ENCODE measurements around the gene RDH13. TPM values are rescaled to one million over a fixed set of nuclear protein-coding genes. Genes with fewer than 3 reads are reported as not detected.
A peak's percentile ranks its signal among the peaks of the same experiment; 100 is the strongest.
"Not testable (repeated sequence)": the region's sequence is repeated elsewhere in the genome, so short reads cannot be mapped to it uniquely, and the experiment has no call there.

Gene RDH13
- total RNA-seq, 2 donors from 2014 or later, result 11.5 to 13.8 TPM

DNA sequence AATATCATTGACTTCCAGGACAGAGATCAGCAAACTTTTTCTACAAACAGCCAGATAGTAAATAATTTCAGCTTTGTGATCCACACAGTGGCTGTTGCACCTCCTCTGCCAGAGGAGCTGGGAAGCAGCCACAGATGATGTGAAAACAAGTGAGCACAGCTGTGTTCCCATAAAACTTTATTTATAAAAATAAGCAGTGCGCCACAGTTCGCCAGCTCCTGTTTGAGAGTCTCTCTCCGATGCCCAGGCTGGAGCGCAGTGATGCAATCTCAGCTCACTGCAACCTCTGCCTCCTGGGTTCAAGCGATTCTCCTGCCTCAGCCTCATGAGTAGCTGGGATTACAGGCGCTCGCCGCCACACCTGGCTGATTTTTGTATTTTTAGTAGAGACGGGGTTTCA, 2.6 kb upstream of the RDH13 start:
- H3K27ac Mint-ChIP-seq; H3K36me3 Mint-ChIP-seq (ENCODE audit: insufficient read depth in 2 of 2); H3K9me3 Mint-ChIP-seq; H3K4me3 Mint-ChIP-seq; ATAC-seq (replicated peaks in 1 of 2); DNase-seq: not testable (repeated sequence)
- H3K4me1 Mint-ChIP-seq (ENCODE audit: low read depth), result peaks cover 25% of the 10 kb centered on the region
- H3K27me3 Mint-ChIP-seq (ENCODE audit: low read depth), result peaks cover 44% of the 10 kb centered on the region

DNA sequence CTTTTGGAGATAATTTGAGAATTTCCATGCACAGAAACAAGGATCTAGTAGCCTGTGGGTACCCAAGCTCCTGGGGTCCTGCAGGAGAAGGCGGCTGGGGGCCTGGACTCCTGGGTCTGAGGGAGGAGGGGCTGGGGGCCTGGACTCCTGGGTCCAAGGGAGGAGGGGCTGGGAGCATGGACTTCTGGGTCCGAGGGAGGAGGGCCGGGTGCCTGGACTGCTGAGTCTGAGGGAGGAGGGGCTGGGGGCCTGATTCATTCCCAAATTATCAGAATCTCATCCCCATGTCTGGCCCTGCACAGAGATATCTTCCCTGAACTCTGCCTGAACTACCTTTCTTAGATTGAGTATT, 520 bp upstream of the RDH13 start:
- ATAC-seq (replicated peaks in 1 of 2) (no peak), DNase-seq (no peak)
- Mint-ChIP-seq H3K27ac (no peak overlapping the region), H3K4me1 (ENCODE audit: low read depth) (peaks cover 17% of the 10 kb centered on the region), H3K4me3 (peak overlapping the region; percentile 86 to 90), H3K36me3 (ENCODE audit: insufficient read depth in 2 of 2) (peaks cover 0 to 3% of the 10 kb centered on the region in 2 donors), H3K9me3 (no peaks in the 10 kb centered on the region), H3K27me3 (ENCODE audit: low read depth) (peaks cover 27% of the 10 kb centered on the region)

DNA sequence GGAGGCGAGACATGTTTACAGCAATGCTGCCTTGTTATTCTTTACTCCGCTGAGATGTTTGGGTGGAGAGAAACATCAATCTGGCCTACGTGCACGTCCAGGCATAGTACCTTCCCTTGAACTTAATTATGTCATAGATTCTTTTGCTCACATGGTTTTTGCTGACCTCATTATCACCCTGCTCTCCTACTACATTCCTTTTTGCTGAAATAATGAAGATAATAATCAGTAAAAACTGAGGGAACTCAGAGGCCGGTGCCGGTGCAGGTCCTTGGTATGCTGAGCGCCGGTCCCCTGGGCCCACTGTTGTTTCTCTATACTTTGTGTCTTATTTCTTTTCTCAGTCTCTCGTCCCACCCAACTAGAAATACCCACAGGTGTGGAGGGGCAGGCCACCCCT, 2.7 kb downstream of the RDH13 start:
- peaks cover 0 to 11% of the 10 kb centered on the region in 2 donors for H3K36me3 Mint-ChIP-seq (ENCODE audit: insufficient read depth in 2 of 2)
- not testable (repeated sequence) for DNase-seq; H3K27me3 Mint-ChIP-seq (ENCODE audit: low read depth); H3K4me3 Mint-ChIP-seq; ATAC-seq (replicated peaks in 1 of 2); H3K9me3 Mint-ChIP-seq; H3K27ac Mint-ChIP-seq
- H3K4me1 Mint-ChIP-seq (ENCODE audit: low read depth), result peaks cover 17% of the 10 kb centered on the region

DNA sequence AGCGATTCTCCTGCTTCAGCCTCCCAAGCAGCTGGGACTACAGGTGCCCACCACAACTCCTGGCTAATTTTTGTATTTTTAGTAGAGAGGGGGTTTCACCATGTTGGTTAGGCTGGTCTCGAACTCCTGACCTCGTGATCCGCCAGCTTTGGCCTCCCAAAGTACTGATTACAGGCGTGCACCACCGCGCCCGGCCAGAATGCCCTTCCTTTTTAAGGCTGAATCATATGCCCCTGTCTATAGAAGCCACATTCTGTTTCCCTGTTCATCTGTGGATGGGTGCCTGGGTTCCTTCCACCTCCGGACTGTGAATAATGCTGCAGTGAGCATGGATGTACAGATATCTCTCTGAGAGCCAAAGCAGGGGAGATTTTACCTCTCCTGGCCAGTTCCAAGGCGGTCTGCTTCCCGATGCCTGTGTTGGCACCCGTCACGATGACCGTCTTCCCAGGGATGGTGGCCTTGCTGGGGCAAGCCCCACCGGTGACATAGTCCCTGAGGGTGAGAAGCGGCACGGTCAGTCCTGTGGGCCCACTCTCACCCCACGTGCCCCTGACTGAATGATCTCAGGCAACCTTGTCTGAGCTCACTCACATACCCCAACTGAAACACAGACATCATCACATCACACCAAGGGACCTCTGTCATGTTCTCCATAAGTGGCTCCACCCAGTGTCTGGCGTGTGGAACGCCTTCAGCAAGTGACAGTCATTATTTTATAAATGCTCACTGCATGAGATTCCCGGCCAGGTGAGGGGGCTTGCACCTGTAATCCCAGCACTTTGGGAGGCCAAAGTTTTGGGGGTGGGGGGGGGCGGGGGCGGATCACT, 4.0 kb downstream of the RDH13 start:
- Mint-ChIP-seq H3K4me3 (no peak overlapping the region), H3K4me1 (ENCODE audit: low read depth) (peaks cover 17% of the 10 kb centered on the region), H3K27me3 (ENCODE audit: low read depth) (no peaks in the 10 kb centered on the region), H3K9me3 (no peaks in the 10 kb centered on the region), H3K27ac (no peak overlapping the region), H3K36me3 (ENCODE audit: insufficient read depth in 2 of 2) (peaks cover under 1 to 14% of the 10 kb centered on the region in 2 donors)
- DNase-seq, result no peak
- no peak for ATAC-seq (replicated peaks in 1 of 2)

DNA sequence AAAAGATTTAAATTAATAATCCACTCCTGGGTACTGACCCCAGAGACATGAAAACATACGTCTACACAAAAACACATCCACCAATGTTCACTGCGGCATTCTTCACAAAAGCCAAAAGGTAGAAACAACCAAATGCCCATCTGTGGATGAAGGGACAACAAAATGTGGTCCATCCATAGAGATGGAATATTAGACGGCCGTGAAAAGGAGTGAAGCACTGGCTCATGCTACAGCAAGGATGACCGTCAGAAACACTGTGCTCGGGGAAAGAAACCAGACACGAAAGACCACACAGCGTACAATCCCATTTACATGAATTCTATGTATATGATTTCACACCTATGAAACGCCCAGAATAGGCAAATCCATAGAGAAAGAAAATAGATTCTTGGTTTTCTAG, 6.1 kb downstream of the RDH13 start:
- peaks cover 10% of the 10 kb centered on the region for H3K4me1 Mint-ChIP-seq (ENCODE audit: low read depth)
- no peaks in the 10 kb centered on the region for H3K9me3 Mint-ChIP-seq
- H3K36me3 Mint-ChIP-seq (ENCODE audit: insufficient read depth in 2 of 2), result peaks cover 3 to 19% of the 10 kb centered on the region in 2 donors
- no peaks in the 10 kb centered on the region for H3K27me3 Mint-ChIP-seq (ENCODE audit: low read depth)
- H3K27ac Mint-ChIP-seq, result no peak overlapping the region
- DNase-seq, result no peak
- H3K4me3 Mint-ChIP-seq, result no peak overlapping the region
- ATAC-seq (replicated peaks in 1 of 2), result no peak

DNA sequence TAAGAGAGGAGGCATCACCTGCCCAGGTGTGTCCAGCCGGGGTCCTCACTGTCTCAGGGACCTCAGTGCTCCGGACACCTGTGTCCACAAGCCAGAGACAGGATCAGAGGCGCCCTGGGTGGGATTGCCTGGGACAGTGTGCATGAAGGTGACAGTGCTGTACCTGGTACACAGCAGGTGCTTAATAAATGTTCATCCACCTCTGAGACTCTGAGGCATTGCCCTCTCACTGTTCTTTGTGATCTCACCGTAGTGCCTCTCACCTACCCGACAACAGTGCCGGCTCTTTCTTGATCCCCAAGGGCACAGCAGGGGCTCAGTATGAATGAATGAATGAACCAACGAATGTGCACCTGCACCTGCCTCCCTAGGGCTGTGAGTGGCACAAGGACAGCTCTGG, 9.2 kb downstream of the RDH13 start:
- no peak overlapping the region for H3K27ac Mint-ChIP-seq
- H3K27me3 Mint-ChIP-seq (ENCODE audit: low read depth), result no peaks in the 10 kb centered on the region
- DNase-seq (no peak), ATAC-seq (replicated peaks in 1 of 2) (no peak)
- H3K4me3 Mint-ChIP-seq, result no peak overlapping the region
- no peaks in the 10 kb centered on the region for H3K9me3 Mint-ChIP-seq
- no peaks in the 10 kb centered on the region for H3K4me1 Mint-ChIP-seq (ENCODE audit: low read depth)
- peaks cover 3 to 19% of the 10 kb centered on the region in 2 donors for H3K36me3 Mint-ChIP-seq (ENCODE audit: insufficient read depth in 2 of 2)

DNA sequence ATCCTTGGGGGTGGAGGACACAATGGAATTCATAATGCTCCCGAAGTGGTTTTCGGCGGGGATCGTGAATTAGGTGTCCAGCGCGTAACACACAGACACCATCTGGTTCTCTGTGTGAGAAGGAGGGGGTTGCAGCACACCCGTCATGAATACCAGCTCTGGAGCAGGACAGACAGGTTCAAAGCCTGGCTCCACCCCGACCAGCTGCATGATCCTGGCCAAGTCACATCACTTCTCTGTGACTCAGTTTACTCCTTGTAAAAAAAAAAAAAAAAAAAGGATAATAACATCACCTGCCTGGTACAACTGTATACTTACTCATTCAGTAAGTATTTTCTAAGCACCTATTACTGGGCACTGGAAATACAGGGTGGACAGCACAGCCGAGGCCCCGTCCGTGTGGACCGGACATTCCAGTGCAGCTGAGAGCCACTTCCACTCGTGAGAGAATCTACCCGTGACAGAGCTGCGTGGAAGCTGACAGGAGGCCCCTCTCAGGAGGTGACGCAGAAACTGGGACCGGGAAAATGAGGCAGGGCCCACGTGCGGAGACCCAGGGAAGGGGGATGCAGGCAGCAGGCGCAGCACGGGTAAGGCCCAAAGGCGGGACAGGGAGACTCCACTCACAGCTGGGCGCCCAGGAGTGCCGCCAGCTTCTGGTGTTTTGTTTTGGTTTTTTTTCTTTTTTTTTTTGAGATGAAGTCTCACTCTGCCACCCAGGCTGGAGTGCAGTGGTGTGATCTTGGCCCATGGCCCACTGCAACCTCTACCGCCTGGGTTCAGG, 12.0 kb downstream of the RDH13 start:
- no peak for DNase-seq
- Mint-ChIP-seq H3K9me3 (no peaks in the 10 kb centered on the region), H3K36me3 (ENCODE audit: insufficient read depth in 2 of 2) (peaks cover 3 to 9% of the 10 kb centered on the region in 2 donors), H3K27ac (no peak overlapping the region), H3K27me3 (ENCODE audit: low read depth) (no peaks in the 10 kb centered on the region), H3K4me1 (ENCODE audit: low read depth) (no peaks in the 10 kb centered on the region), H3K4me3 (no peak overlapping the region)
- no peak for ATAC-seq (replicated peaks in 1 of 2)

DNA sequence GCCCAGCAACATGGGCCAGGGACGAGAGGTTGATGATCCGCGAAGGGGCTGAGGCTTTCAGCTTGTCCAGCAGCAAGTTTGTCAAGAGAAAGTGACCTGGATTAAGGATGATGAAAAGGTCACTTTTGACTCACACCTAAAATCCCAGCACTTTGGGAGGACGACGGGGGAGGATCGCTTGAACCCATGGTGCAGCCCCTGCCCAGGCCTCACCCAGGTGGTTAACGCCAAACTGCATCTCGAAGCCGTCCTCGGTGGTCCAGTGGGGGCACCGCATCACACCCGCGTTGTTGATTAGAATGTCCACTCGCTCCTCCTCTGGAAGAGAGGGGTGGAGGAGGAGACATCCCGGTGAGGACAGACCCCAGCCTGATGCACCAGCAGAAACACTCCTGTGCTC, 14.5 kb downstream of the RDH13 start:
- no peak for ATAC-seq (replicated peaks in 1 of 2)
- peaks cover 0 to 5% of the 10 kb centered on the region in 2 donors for H3K36me3 Mint-ChIP-seq (ENCODE audit: insufficient read depth in 2 of 2)
- H3K27ac Mint-ChIP-seq, result no peak overlapping the region

DNA sequence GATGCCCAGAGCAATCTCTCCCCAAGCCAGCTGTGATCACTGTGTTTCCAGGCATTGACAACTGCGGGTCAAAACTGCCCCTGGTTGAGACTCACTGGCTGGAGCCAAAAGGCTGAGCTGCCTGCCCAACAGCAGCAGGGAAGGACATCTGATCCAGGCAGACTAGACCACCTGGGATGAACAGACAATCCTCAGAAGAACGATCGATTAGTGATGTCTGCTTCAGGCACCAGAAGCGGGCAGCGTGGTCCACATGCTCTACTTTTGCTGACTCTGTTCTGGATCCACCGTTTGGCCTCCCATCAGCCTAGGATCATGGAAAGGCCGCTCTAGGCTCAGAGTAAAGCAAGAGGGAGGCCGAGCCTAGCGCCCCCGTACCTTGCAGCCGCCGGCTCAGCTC, 15.0 kb downstream of the RDH13 start:
- H3K4me3 Mint-ChIP-seq, result no peak overlapping the region
- ATAC-seq (replicated peaks in 1 of 2) (no peak), DNase-seq (no peak)
- H3K36me3 Mint-ChIP-seq (ENCODE audit: insufficient read depth in 2 of 2), result peaks cover 0 to under 1% of the 10 kb centered on the region in 2 donors
- H3K27ac Mint-ChIP-seq, result no peak overlapping the region
- H3K9me3 Mint-ChIP-seq, result no peaks in the 10 kb centered on the region
- H3K4me1 Mint-ChIP-seq (ENCODE audit: low read depth), result no peaks in the 10 kb centered on the region
- no peaks in the 10 kb centered on the region for H3K27me3 Mint-ChIP-seq (ENCODE audit: low read depth)

More for the DNA sequence above, 14.5 kb downstream of the RDH13 start:
- H3K4me1 Mint-ChIP-seq (ENCODE audit: low read depth), result no peaks in the 10 kb centered on the region
- no peak for DNase-seq
- no peaks in the 10 kb centered on the region for H3K9me3 Mint-ChIP-seq
- no peak overlapping the region for H3K4me3 Mint-ChIP-seq
- no peaks in the 10 kb centered on the region for H3K27me3 Mint-ChIP-seq (ENCODE audit: low read depth)

DNA sequence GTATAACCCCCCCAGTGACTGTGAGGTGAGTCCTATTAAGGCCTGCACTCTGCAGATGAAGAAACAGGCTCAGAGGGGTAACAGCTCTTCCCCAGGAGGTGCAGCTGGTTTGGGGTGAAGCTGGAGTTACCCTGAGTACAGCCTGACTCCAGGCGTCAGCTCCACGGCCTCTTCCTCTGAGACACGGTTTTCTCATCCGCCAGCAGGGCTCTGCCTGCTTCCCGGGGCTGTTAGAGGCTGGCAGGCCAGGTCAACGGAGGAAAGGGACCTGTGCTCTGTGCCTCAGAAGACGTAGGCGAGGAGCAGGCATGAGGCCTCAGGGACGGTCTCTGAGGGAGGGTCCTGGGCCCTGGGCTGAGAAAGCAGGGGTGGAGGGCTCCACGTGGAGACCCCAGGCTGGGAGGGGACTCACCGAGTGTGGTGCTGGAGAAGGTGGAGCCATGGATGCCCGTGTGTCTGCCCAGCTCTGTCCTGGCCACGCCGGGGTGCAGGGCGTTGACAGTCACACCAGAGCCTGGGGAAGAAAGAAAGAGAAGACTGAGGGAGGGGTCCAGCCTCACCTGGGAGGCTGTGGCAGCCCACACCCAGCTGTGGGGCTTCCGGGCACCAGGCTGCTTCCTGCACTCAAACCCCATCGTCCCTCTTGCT, 15.8 kb downstream of the RDH13 start:
- DNase-seq, result no peak
- Mint-ChIP-seq H3K36me3 (ENCODE audit: insufficient read depth in 2 of 2) (no peaks in the 10 kb centered on the region), H3K27ac (no peak overlapping the region), H3K9me3 (no peaks in the 10 kb centered on the region), H3K27me3 (ENCODE audit: low read depth) (no peaks in the 10 kb centered on the region), H3K4me1 (ENCODE audit: low read depth) (peaks cover 8% of the 10 kb centered on the region), H3K4me3 (no peak overlapping the region)
- ATAC-seq (replicated peaks in 1 of 2), result no peak

DNA sequence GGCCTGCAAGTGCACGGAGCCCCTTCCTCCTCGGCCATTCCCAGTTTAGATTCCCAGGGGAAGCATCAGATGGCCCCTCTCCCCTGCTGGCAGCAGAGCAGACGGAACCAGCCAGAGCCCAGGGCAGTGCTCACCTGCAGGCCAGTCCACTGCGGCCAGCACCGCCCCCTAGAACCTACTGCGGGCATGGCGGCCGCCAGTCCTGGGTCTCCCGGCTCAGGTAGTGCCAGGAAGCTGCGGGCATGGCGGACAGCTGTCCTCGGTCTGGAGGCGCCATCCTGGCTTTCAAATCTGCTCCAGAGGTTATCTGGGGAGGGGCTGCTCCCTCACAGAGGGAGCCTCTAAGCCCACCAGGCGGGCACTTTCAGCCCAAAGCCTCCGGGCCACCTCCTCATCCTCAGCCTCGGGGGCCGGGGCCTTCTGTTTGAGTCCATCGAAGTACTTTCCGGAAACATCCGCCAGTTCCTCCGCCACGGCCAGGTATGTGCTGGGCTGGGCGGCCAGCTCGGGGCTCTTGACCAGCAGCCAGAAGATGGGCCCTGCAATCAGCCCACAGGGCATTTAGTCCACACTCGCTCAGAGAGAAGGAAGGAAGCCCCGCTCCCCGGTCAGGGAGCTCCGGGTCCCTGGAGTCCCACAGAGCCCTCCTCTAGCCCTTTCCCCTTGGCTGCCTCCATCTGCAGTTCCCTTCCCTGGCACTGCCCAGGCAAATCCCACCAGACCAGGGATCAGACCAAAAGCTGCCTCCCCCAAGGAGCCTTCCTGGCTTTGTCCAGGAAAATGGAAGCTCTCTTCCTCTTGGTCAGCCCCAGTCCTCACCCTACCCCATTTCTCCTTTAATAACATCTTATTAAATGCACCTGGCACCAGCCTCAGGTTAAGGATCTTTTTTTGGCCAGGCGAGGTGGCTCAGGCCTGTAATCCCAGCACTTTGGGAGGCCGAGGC, 17.9 kb downstream of the RDH13 start:
- H3K9me3 Mint-ChIP-seq, result no peaks in the 10 kb centered on the region

DNA sequence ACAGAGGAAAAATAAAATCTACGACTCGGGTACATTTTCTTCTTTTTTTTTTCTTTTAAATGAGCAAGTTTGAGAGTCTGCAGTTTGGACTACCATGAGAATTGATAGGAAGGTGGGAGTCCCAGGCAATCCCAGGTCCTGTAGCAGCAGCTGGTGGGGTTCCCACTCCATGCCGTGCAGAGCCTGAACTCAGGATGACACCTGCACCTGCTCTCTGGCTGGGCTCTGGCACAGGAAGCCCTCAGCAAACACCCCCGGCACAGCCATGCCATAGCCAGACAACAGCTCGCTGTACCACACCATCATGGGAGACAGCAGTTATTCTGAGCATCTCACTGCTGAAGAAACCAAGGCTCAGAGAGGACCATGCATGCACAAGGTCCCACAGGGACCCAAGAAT, 18.7 kb downstream of the RDH13 start:
- H3K9me3 Mint-ChIP-seq, result no peaks in the 10 kb centered on the region
- H3K4me1 Mint-ChIP-seq (ENCODE audit: low read depth), result peaks cover 19% of the 10 kb centered on the region
- no peaks in the 10 kb centered on the region for H3K27me3 Mint-ChIP-seq (ENCODE audit: low read depth)
- DNase-seq, result no peak
- H3K4me3 Mint-ChIP-seq, result no peak overlapping the region
- no peak overlapping the region for H3K27ac Mint-ChIP-seq
- H3K36me3 Mint-ChIP-seq (ENCODE audit: insufficient read depth in 2 of 2), result no peaks in the 10 kb centered on the region
- no peak for ATAC-seq (replicated peaks in 1 of 2)

More for the DNA sequence above, 17.9 kb downstream of the RDH13 start:
- Mint-ChIP-seq H3K27ac (no peak overlapping the region), H3K4me1 (ENCODE audit: low read depth) (peaks cover 19% of the 10 kb centered on the region), H3K4me3 (no peak overlapping the region), H3K36me3 (ENCODE audit: insufficient read depth in 2 of 2) (no peaks in the 10 kb centered on the region), H3K27me3 (ENCODE audit: low read depth) (no peaks in the 10 kb centered on the region)
- DNase-seq, result no peak
- ATAC-seq (replicated peaks in 1 of 2), result no peak
